ENCODE data around the gene CRYBA2. TPM values are rescaled to one million over a fixed set of nuclear protein-coding genes. Genes with fewer than 3 reads are reported as not detected.
A peak's percentile ranks its signal among the peaks of the same experiment; 100 is the strongest.

CRYBA2 gene
- total and polyA plus RNA-seq, 2 of the 8 experiments (the other 6 are each of a cell fraction or from before 2014, with no cell fraction given), result not detected

- peak; percentile 91 to 99 for DNase-seq (ENCODE audit: low read depth in 1 of 2, low spot score in 2 of 2)
- Histone ChIP-seq H3K4me3 (ENCODE audit: extremely low read depth in 1 of 4, insufficient read depth in 2 of 4, low read depth in 3 of 4, low read length in 4 of 4) (peak overlapping the region; percentile 53 to 66 (median 58)), H3K14ac (ENCODE audit: insufficient read length) (no peak overlapping the region), H3K79me1 (ENCODE audit: low read depth, low read length) (no peaks in the 10 kb centered on the region), H2BK15ac (ENCODE audit: low read length) (no peak overlapping the region), H3K9ac (replicated peaks in 1 of 4; ENCODE audit: extremely low read depth in 1 of 4, low read depth in 3 of 4, low read length in 3 of 4) (no peak overlapping the region; a peak in 2 of 7 replicates), H2AFZ (ENCODE audit: low read length) (no peak overlapping the region), H4K20me1 (replicated peaks in 1 of 2; ENCODE audit: control insufficient read depth in 1 of 2, insufficient read depth in 2 of 2, low read length in 2 of 2) (peaks cover 2 to 12% of the 10 kb centered on the region in 2 experiments), H2BK120ac (replicated peaks; ENCODE audit: low read depth, low read length) (no peak overlapping the region), H3K4me1 (replicated peaks in 1 of 4; ENCODE audit: control insufficient read depth in 3 of 4, insufficient read depth in 4 of 4, low read length in 3 of 4) (peaks cover 15 to 33% (median 20%) of the 10 kb centered on the region in 4 experiments), H3K18ac (ENCODE audit: extremely low read depth, low read length) (no peak overlapping the region), H3K56ac (replicated peaks; ENCODE audit: insufficient read length, low read depth, low read length) (no peak overlapping the region), H3K27ac (ENCODE audit: low read depth, low read length) (no peak overlapping the region), H3K36me3 (ENCODE audit: control insufficient read depth in 2 of 4, insufficient read depth in 4 of 4, low read length in 3 of 4) (peaks cover 0 to 15% (median 0%) of the 10 kb centered on the region in 4 experiments; a peak in 1 of 8 replicates), H3K23ac (ENCODE audit: insufficient read length) (no peak overlapping the region), H4K8ac (ENCODE audit: extremely low read depth, insufficient read depth, low read length) (no peak overlapping the region), H4K91ac (replicated peaks; ENCODE audit: insufficient read length, low read length) (no peak overlapping the region), H2BK5ac (ENCODE audit: low read depth, low read length) (no peak overlapping the region), H3K4ac (replicated peaks; ENCODE audit: insufficient read length, low read depth, low read length) (no peak overlapping the region), H2BK20ac (ENCODE audit: low read length) (no peak overlapping the region), H3K4me2 (ENCODE audit: insufficient read depth in 1 of 2, low read depth in 2 of 2, low read length in 2 of 2) (peak overlapping the region; percentile 84 to 86), H3K23me2 (ENCODE audit: low read depth, low read length) (peaks cover 12% of the 10 kb centered on the region), H3K79me2 (ENCODE audit: control insufficient read depth in 1 of 2, insufficient read depth in 2 of 2, low read length in 2 of 2) (no peaks in the 10 kb centered on the region), H2BK12ac (ENCODE audit: low read depth, low read length) (no peak overlapping the region), H3K9me3 (ENCODE audit: insufficient read depth in 2 of 2, low read depth in 1 of 2, low read length in 1 of 2) (peaks cover 0 to 2% of the 10 kb centered on the region in 2 experiments; a peak in 1 of 4 replicates), H4K5ac (ENCODE audit: insufficient read length, low read depth, low read length) (no peak overlapping the region), H3K27me3 (replicated peaks in 1 of 4; ENCODE audit: control insufficient read depth in 3 of 4, extremely low read depth in 1 of 4, insufficient read depth in 3 of 4, low read length in 3 of 4) (peaks cover 31 to 45% (median 44%) of the 10 kb centered on the region in 4 experiments), H2AK5ac (ENCODE audit: low read depth, low read length) (no peak overlapping the region; the same call in 1 of the 2 replicates)
- ChIA-PET POLR2A (ENCODE audit: partially characterized antibody) (interaction anchor here (1.0 to 1.1 kb wide), 3 partner anchors 16 to 55 kb away, joined by 3 to 9 read pairs (median 3); no protein-coding TSS in a partner anchor), CTCF (ENCODE audit: partially characterized antibody) (interaction anchor here (0.9 to 3.7 kb wide), 8 partner anchors 12 to 122 kb away, joined by 3 to 28 read pairs (median 4); no protein-coding TSS in a partner anchor)
- WGBS, 2 experiments (ENCODE audit: extremely low coverage in 1 of 2, insufficient coverage in 1 of 2, insufficient read length in 1 of 2, insufficient replicate concordance in 2 of 2, low coverage in 1 of 2, low lambda C conversion rate in 2 of 2, missing lambda C conversion rate in 1 of 2), result 2% methylated on average over 42 of the region's 42 CpGs; no CpG with 5 or more reads in 1 of the 2 experiments
- FAIRE-seq, result peak; percentile 98
- TF ChIP-seq, protein P1, sequence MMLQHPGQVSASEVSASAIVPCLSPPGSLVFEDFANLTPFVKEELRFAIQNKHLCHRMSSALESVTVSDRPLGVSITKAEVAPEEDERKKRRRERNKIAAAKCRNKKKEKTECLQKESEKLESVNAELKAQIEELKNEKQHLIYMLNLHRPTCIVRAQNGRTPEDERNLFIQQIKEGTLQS (IDR thresholded peaks at IDR 0.05; ENCODE audit: insufficient read depth, low read depth, low read length), result no peak
- TF ChIP-seq KDM1A (IDR thresholded peaks at IDR 0.05; ENCODE audit: borderline replicate concordance, low read length) (0 out of 2 replicates have a peak, but pooled peaks have one; percentile 33), CTCF (IDR thresholded peaks at IDR 0.05; ENCODE audit: control extremely low read depth in 1 of 3, insufficient read depth in 1 of 3, low read depth in 1 of 3, low read length in 3 of 3) (no peak), TAF7 (optimal IDR thresholded peaks at IDR 0.05; ENCODE audit: borderline replicate concordance, low read depth, low read length) (peak; percentile 37), CHD1 (IDR thresholded peaks at IDR 0.05; ENCODE audit: low read depth, low read length) (no peak), SIX5 (IDR thresholded peaks at IDR 0.05; ENCODE audit: low read depth, low read length) (no peak)
- TF ChIP-seq, protein P2, sequence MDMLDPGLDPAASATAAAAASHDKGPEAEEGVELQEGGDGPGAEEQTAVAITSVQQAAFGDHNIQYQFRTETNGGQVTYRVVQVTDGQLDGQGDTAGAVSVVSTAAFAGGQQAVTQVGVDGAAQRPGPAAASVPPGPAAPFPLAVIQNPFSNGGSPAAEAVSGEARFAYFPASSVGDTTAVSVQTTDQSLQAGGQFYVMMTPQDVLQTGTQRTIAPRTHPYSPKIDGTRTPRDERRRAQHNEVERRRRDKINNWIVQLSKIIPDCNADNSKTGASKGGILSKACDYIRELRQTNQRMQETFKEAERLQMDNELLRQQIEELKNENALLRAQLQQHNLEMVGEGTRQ (IDR thresholded peaks at IDR 0.05; ENCODE audit: low read length), result peak; percentile 9; the same call in 1 of the 2 replicates
These were observed 30.2 kb downstream of the CRYBA2 start for GRCh38 chr2:218962859-218963492.
